Measurements from ENCODE around the gene FGGY. TPM values are rescaled to one million over a fixed set of nuclear protein-coding genes. Genes with fewer than 3 reads are reported as not detected.
"Not testable (repeated sequence)": the region's sequence is repeated elsewhere in the genome, so short reads cannot be mapped to it uniquely, and the experiment has no call there.

FGGY gene
- total RNA-seq, 4 donors from 2014 or later, result 23.3 to 26.4 (median 25.3) TPM

DNA sequence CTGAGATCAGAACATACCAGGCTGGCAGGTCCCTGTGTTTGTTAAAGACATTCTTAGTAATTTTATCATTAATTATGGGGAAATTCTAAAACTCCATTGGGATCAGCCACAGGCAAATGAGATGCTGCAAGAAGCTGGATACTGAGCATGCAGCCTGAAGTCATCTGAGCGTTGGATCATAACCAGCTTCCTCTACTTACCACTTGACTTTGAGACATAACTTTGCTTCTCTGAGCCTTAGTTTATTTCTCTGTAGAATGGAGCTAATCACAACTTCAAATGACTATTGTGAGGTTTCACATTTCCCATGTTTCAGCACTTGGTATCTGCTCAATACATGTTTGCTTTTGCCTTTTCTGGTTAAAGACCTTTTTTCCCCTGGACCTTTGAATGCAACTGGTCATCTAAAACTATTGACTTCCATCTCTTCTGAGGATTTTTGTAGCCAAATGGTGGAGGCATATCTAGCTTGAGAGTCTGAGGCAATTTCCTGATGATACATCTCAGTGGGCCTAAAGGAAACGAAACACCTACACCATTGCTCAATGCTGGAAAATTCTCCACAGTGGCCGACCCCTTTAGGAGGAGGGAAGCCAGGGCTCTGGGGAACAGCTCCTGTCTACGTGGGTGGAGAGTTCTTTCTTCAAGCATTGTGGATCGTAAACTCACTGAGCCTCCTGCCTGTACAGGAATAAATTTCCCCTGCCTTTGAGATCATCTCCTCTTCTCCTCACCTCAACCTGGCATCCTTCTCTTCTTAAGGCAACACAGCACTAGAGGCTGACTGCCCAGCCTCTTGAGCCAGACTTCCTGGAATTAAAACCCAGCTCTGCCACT, 408.8 kb downstream of the FGGY start:
- TF ChIP-seq, protein P1, sequence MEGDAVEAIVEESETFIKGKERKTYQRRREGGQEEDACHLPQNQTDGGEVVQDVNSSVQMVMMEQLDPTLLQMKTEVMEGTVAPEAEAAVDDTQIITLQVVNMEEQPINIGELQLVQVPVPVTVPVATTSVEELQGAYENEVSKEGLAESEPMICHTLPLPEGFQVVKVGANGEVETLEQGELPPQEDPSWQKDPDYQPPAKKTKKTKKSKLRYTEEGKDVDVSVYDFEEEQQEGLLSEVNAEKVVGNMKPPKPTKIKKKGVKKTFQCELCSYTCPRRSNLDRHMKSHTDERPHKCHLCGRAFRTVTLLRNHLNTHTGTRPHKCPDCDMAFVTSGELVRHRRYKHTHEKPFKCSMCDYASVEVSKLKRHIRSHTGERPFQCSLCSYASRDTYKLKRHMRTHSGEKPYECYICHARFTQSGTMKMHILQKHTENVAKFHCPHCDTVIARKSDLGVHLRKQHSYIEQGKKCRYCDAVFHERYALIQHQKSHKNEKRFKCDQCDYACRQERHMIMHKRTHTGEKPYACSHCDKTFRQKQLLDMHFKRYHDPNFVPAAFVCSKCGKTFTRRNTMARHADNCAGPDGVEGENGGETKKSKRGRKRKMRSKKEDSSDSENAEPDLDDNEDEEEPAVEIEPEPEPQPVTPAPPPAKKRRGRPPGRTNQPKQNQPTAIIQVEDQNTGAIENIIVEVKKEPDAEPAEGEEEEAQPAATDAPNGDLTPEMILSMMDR (IDR thresholded peaks at IDR 0.05), result no peak
- TF ChIP-seq EP300 (IDR thresholded peaks at IDR 0.05), result no peak
- TF ChIP-seq POLR2AphosphoS5 (IDR thresholded peaks at IDR 0.05), result no peak
- TF ChIP-seq POLR2A (IDR thresholded peaks at IDR 0.05; ENCODE audit: low read depth), result no peak
- Histone ChIP-seq H3K36me3 (no peaks in the 10 kb centered on the region), H3K4me3 (no peak overlapping the region), H3K27ac (replicated peaks in 1 of 4) (peak overlapping the region; percentile 53 to 72 (median 60)), H3K27me3 (no peaks in the 10 kb centered on the region), H3K9me3 (no peaks in the 10 kb centered on the region), H3K4me1 (peaks cover 49 to 65% (median 59%) of the 10 kb centered on the region in 4 donors)
- no peak for DNase-seq (ENCODE audit: extremely low spot score)
- 60% methylated on average over 5 of the region's 5 CpGs for WGBS
- intact Hi-C loops (cut with DNase I), result loop anchor here (10.0 kb wide), 1 partner anchor 551 kb away; no protein-coding TSS in a partner anchor

DNA sequence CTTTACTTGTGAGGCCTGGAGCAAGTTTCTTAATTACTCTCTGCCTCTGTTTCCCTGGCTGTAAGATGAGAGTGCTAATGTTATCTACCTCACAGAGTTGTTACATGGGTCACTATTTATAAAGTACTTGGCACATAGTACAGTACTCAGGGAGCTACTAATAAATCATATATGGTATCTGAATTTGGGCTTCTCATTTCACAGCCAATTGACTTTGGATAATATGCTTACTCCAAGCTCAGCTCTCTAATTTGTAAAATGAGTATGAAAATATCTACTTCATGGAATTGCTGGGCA, 409.4 kb downstream of the FGGY start:
- no peaks in the 10 kb centered on the region for H3K36me3 ChIP-seq
- peaks cover 49 to 65% (median 59%) of the 10 kb centered on the region in 4 donors for H3K4me1 ChIP-seq
- no peak for DNase-seq (ENCODE audit: extremely low spot score)
- TF ChIP-seq EP300 (IDR thresholded peaks at IDR 0.05) (no peak), POLR2AphosphoS5 (IDR thresholded peaks at IDR 0.05) (no peak)
- TF ChIP-seq, protein P1 (IDR thresholded peaks at IDR 0.05), result no peak
- H3K27me3 ChIP-seq, result no peaks in the 10 kb centered on the region
- H3K4me3 ChIP-seq, result no peak overlapping the region
- peak overlapping the region; percentile 53 to 72 (median 60) for H3K27ac ChIP-seq (replicated peaks in 1 of 4)
- no peaks in the 10 kb centered on the region for H3K9me3 ChIP-seq
- intact Hi-C loops (cut with DNase I), result loop anchor here (10.0 kb wide), 1 partner anchor 551 kb away; no protein-coding TSS in a partner anchor

DNA sequence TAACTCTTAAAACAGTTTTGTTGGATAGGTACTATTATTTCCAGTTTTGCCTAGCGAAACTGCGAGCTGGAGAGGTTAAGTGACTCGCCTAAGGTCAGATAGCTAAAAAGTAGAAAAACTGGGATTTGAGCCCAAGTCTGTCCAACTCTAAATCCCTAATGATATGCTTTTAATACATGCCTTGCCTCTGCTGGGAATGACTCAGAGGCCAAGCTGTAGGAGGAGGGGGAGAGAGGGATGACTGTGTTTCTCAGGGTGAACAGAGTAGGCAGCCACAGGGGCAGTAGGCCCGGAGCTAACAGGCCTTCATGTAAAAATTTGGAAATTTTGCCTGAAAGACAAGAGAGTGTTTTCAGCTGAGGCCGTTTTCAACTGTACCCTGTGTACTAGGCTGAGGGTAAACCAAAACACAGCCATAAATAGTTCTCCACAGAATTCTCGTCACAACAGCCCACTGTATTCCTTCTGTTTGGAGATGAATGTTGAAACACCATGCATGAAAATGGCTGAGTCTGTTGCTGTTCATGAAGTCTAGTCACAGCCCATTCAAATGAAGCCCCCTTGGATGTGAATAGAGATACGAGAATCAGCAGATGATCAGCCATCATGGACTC, 410.4 kb downstream of the FGGY start:
- Histone ChIP-seq H3K27me3 (no peaks in the 10 kb centered on the region), H3K36me3 (no peaks in the 10 kb centered on the region), H3K4me3 (no peak overlapping the region), H3K9me3 (no peaks in the 10 kb centered on the region), H3K27ac (replicated peaks in 1 of 4) (peak overlapping the region; percentile 53 to 72 (median 60)), H3K4me1 (peaks cover 49 to 63% (median 59%) of the 10 kb centered on the region in 4 donors)
- 45% methylated on average over 7 of the region's 7 CpGs for WGBS
- no peak for DNase-seq (ENCODE audit: extremely low spot score)
- intact Hi-C loops (cut with DNase I), result loop anchor here (10.0 kb wide), 1 partner anchor 552 kb away; no protein-coding TSS in a partner anchor
- TF ChIP-seq POLR2A (IDR thresholded peaks at IDR 0.05; ENCODE audit: low read depth) (no peak), POLR2AphosphoS5 (IDR thresholded peaks at IDR 0.05) (peak; percentile 48 to 52)
- TF ChIP-seq, protein P1 (IDR thresholded peaks at IDR 0.05), result no peak

DNA sequence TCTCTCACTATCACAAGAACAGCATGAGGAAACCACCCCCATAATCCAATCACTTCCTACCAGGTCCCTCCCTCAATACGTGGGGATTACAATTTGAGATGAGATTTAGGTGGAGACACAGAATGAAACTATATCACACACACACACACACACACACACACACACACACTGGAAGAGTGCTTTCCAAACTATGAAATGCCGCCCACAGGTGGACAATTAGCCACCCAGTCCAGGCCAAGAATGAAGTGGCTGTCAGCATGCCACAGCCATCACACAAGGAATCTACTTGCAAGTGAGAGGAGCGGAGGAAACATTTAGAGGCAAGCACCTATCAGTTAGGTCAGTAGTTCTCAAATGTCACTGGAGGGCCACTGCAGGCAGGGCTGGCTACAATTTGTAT, 412.4 kb downstream of the FGGY start:
- DNase-seq (ENCODE audit: extremely low spot score), result no peak
- Histone ChIP-seq H3K36me3 (no peaks in the 10 kb centered on the region), H3K4me1 (peaks cover 32 to 42% (median 39%) of the 10 kb centered on the region in 4 donors), H3K27me3 (no peaks in the 10 kb centered on the region), H3K4me3 (no peak overlapping the region), H3K27ac (replicated peaks in 1 of 4) (no peak overlapping the region), H3K9me3 (no peaks in the 10 kb centered on the region)
- TF ChIP-seq POLR2A (IDR thresholded peaks at IDR 0.05; ENCODE audit: low read depth), result no peak
- no peak for TF ChIP-seq POLR2AphosphoS5 (IDR thresholded peaks at IDR 0.05)
- no peak for TF ChIP-seq EP300 (IDR thresholded peaks at IDR 0.05)
- TF ChIP-seq, protein P1 (IDR thresholded peaks at IDR 0.05), result no peak
- 93% methylated on average over 3 of the region's 3 CpGs for WGBS
- intact Hi-C loops (cut with DNase I), result loop anchor here (2.0 to 10.0 kb wide), 2 partner anchors 45 to 555 kb away; no protein-coding TSS in a partner anchor

DNA sequence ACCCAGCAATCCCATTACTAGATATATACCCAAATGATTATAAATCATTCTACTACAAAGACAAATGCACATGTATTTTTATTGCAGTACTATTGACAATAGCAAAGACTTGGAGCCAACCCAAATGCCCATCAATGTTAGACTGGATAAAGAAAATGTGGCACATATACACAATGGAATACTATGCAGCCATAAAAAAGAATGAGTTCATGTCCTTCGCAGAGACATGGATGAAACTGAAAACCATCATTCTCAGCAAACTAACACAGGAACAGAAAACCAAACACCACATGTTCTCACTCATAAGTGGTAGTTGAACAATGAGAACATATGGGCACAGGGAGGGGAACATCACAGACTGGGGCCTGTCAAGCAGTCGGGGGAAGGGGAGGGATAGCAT, 414.0 kb downstream of the FGGY start:
- H3K4me1 ChIP-seq, result peaks cover 17 to 26% (median 23%) of the 10 kb centered on the region in 4 donors
- H3K27me3 ChIP-seq; intact Hi-C loops (cut with DNase I); H3K4me3 ChIP-seq; H3K36me3 ChIP-seq; H3K9me3 ChIP-seq; H3K27ac ChIP-seq (replicated peaks in 1 of 4); DNase-seq (ENCODE audit: extremely low spot score): not testable (repeated sequence)
- WGBS, result 90% methylated on average over 2 of the region's 2 CpGs

Data from esophagus muscularis mucosa (tissue), 4 donors.